ENCODE results near the gene TUBGCP2.

DNA sequence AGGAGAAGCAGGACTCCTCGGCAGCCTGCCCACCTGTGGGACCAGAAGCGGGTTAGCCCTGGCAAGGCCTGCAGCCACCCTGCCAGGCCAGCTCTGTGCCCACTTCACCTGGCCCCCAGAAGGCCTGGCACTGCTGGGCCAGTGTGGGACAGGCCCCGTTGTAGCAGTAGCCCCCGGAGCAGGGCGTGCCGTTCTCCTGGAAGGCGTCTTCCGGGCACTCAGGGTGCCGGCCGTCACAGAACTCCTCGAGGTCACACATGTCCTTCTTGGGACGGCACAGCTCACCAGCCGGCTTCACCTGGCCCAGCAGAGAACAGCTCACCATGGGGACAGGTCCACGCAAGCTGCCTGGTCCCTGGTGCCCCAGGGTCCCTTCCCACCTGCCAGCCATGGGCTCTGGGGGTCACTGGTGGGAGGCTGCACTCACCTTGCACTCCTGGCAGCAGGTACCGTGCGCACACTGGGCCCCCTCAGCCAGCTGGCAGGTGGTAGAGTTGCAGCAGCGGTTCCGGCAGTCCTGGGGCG, 37.8 kb downstream of the TUBGCP2 start:
- TF ChIP-seq CTCF (IDR thresholded peaks at IDR 0.05) (no peak), POLR2A (IDR thresholded peaks at IDR 0.05) (no peak)
